Measurements from ENCODE around the gene ERI3.

Gene ERI3

GRCh38 chr1:44351289-44351688 is 3.8 kb downstream of the ERI3 start:
- in situ Hi-C loops (cut with MboI; ENCODE audit: low sequenced_read_pairs) = no loop called here

GRCh38 chr1:44348061-44348485 is 7.0 kb downstream of the ERI3 start:
- in situ Hi-C loops (cut with MboI; ENCODE audit: low sequenced_read_pairs) = no loop called here

GRCh38 chr1:44347280-44347679 is 7.8 kb downstream of the ERI3 start:
- in situ Hi-C loops (cut with MboI; ENCODE audit: low sequenced_read_pairs) = no loop called here

- in situ Hi-C loops (cut with MboI; ENCODE audit: low sequenced_read_pairs) = no loop called here
Observed at GRCh38 chr1:44346878-44347277, 8.2 kb downstream of the ERI3 start.

GRCh38 chr1:44346184-44346583 is 8.9 kb downstream of the ERI3 start:
- in situ Hi-C loops (cut with MboI; ENCODE audit: low sequenced_read_pairs) = no loop called here

GRCh38 chr1:44345187-44345775 is 9.8 kb downstream of the ERI3 start:
- in situ Hi-C loops (cut with MboI; ENCODE audit: low sequenced_read_pairs) = no loop called here

- in situ Hi-C loops (cut with MboI; ENCODE audit: low sequenced_read_pairs) = no loop called here
Observed at GRCh38 chr1:44339731-44340130, 15.3 kb downstream of the ERI3 start.

GRCh38 chr1:44338136-44338535 is 16.9 kb downstream of the ERI3 start:
- in situ Hi-C loops (cut with MboI; ENCODE audit: low sequenced_read_pairs) = no loop called here

- in situ Hi-C loops (cut with MboI; ENCODE audit: low sequenced_read_pairs) = no loop called here
Observed at GRCh38 chr1:44336668-44337067, 18.4 kb downstream of the ERI3 start.

- in situ Hi-C loops (cut with MboI; ENCODE audit: low sequenced_read_pairs) = no loop called here
Observed at GRCh38 chr1:44334968-44335367, 20.1 kb downstream of the ERI3 start.

- in situ Hi-C loops (cut with MboI; ENCODE audit: low sequenced_read_pairs) = no loop called here
Observed at GRCh38 chr1:44333376-44333775, 21.7 kb downstream of the ERI3 start.

- in situ Hi-C loops (cut with MboI; ENCODE audit: low sequenced_read_pairs) = no loop called here
Observed at GRCh38 chr1:44332505-44332904, 22.6 kb downstream of the ERI3 start.

GRCh38 chr1:44330935-44331334 is 24.1 kb downstream of the ERI3 start:
- in situ Hi-C loops (cut with MboI; ENCODE audit: low sequenced_read_pairs) = no loop called here

GRCh38 chr1:44328671-44329416 is 26.2 kb downstream of the ERI3 start:
- in situ Hi-C loops (cut with MboI; ENCODE audit: low sequenced_read_pairs) = no loop called here

- in situ Hi-C loops (cut with MboI; ENCODE audit: low sequenced_read_pairs) = no loop called here
Observed at GRCh38 chr1:44327679-44328491, 27.2 kb downstream of the ERI3 start.

- in situ Hi-C loops (cut with MboI; ENCODE audit: low sequenced_read_pairs) = no loop called here
Observed at GRCh38 chr1:44326821-44327465, 28.1 kb downstream of the ERI3 start.

GRCh38 chr1:44326024-44326701 is 28.9 kb downstream of the ERI3 start:
- in situ Hi-C loops (cut with MboI; ENCODE audit: low sequenced_read_pairs) = no loop called here

GRCh38 chr1:44323947-44324346 is 31.1 kb downstream of the ERI3 start:
- in situ Hi-C loops (cut with MboI; ENCODE audit: low sequenced_read_pairs) = no loop called here

GRCh38 chr1:44322367-44322766 is 32.7 kb downstream of the ERI3 start:
- in situ Hi-C loops (cut with MboI; ENCODE audit: low sequenced_read_pairs) = no loop called here

GRCh38 chr1:44321466-44321865 is 33.6 kb downstream of the ERI3 start:
- in situ Hi-C loops (cut with MboI; ENCODE audit: low sequenced_read_pairs) = no loop called here
